NCI-H187 treated with DMSO at 0.1 percent for 48 hours (cell line): ENCODE results near the gene TIAM1.

Experiments used
- DNase-seq: peaks from one replicate; lab custom pipeline; 2025; lab: John Stamatoyannopoulos, UW

Gene TIAM1

GRCh38 chr21:31286621-31287020 lies 57.4 kb downstream of the TIAM1 start:
- no peak for DNase-seq

GRCh38 chr21:31284797-31285397 lies 59.2 kb downstream of the TIAM1 start:
- DNase-seq, result no peak

- DNase-seq, result no peak
Observed at GRCh38 chr21:31283025-31283424, 61.0 kb downstream of the TIAM1 start.

- no peak for DNase-seq
Observed at GRCh38 chr21:31282095-31282709, 61.9 kb downstream of the TIAM1 start.

GRCh38 chr21:31281561-31281960 lies 62.5 kb downstream of the TIAM1 start:
- no peak for DNase-seq

GRCh38 chr21:31279986-31280385 lies 64.1 kb downstream of the TIAM1 start:
- DNase-seq, result no peak

- no peak for DNase-seq
Observed at GRCh38 chr21:31279214-31279613, 64.8 kb downstream of the TIAM1 start.

GRCh38 chr21:31278511-31279130 lies 65.4 kb downstream of the TIAM1 start:
- DNase-seq, result no peak

GRCh38 chr21:31276663-31277062 lies 67.4 kb downstream of the TIAM1 start:
- no peak for DNase-seq

- no peak for DNase-seq
Observed at GRCh38 chr21:31275901-31276300, 68.2 kb downstream of the TIAM1 start.

GRCh38 chr21:31273278-31273677 lies 70.8 kb downstream of the TIAM1 start:
- DNase-seq, result no peak

- no peak for DNase-seq
Observed at GRCh38 chr21:31268090-31268489, 76.0 kb downstream of the TIAM1 start.

- DNase-seq, result no peak
Observed at GRCh38 chr21:31267644-31268043, 76.4 kb downstream of the TIAM1 start.

GRCh38 chr21:31266241-31266640 lies 77.8 kb downstream of the TIAM1 start:
- no peak for DNase-seq

GRCh38 chr21:31265366-31266013 lies 78.6 kb downstream of the TIAM1 start:
- DNase-seq, result no peak

- DNase-seq, result no peak
Observed at GRCh38 chr21:31264574-31264973, 79.5 kb downstream of the TIAM1 start.

- no peak for DNase-seq
Observed at GRCh38 chr21:31262728-31263127, 81.3 kb downstream of the TIAM1 start.

GRCh38 chr21:31261759-31262158 lies 82.3 kb downstream of the TIAM1 start:
- DNase-seq, result no peak

GRCh38 chr21:31260790-31261189 lies 83.3 kb downstream of the TIAM1 start:
- DNase-seq, result no peak

GRCh38 chr21:31258073-31258472 lies 86.0 kb downstream of the TIAM1 start:
- no peak for DNase-seq

- DNase-seq, result no peak
Observed at GRCh38 chr21:31257265-31257664, 86.8 kb downstream of the TIAM1 start.

- DNase-seq, result no peak
Observed at GRCh38 chr21:31255896-31256295, 88.2 kb downstream of the TIAM1 start.

GRCh38 chr21:31255036-31255435 lies 89.0 kb downstream of the TIAM1 start:
- no peak for DNase-seq
